ENCODE results near the gene ZNF850.

DNA sequence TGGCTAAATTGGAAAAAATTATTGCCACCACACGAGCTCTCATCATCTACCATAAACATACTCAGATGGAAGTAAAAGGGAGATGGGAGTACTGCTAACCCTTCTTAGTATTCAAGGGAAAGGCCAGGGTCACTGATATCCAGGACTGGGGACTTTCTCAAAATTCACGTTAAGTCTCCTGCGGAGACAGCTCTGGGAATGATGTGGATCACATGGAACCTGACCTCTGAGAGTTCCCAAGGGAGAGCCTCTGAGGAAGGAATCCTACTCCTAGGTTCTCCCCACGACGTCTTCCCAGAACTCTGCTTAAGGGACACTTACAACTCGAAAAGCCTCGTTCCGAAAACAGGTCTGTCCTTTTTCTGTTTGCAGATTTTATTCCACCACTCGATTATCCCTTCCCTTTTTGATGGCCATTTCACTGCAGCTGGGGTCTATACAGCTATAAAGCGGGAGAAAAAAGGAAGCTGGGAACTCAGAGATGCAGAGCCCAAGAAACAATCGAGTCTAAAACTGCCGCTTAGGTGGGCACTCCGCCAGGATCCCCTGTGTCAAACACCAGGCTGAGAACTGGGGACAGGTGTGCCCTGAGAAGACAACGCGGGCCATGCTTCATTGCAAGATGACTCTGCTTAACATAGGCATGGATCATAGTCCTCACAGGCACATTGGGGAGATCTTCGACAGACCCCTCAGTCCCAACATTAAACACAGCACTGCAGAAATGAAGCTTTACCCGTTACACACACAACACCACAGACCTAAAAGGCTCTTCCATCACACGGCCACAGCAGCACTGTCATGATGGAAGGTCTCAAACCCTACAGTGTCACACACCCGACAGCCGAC lies 86.0 kb downstream of the ZNF850 start:
- TF ChIP-seq GATA2 (IDR thresholded peaks at IDR 0.05; ENCODE audit: low read depth, low read length) (no peak), GATA3 (IDR thresholded peaks at IDR 0.05; ENCODE audit: low read depth, low read length) (no peak)
